Ishikawa (cell line): Measurements from ENCODE around the gene IRF6.

Experiments
- CREB1 ChIP-seq: IDR thresholded peaks from 2 replicates; pipeline ENCODE4 v1.6.1; 2012; ENCODE audit warnings: low read depth
- EGR1 ChIP-seq: IDR thresholded peaks from 2 replicates; pipeline ENCODE4 v1.6.1; 2012
- EP300 ChIP-seq: IDR thresholded peaks from 2 replicates; pipeline ENCODE4 v1.6.1; 2012; ENCODE audit warnings: borderline replicate concordance
- NFIC ChIP-seq: IDR thresholded peaks from 2 replicates; pipeline ENCODE4 v1.6.1; 2012
- TAF1 ChIP-seq: IDR thresholded peaks from 2 replicates; pipeline ENCODE4 v1.6.1; 2012; ENCODE audit warnings: low read depth, mild to moderate bottlenecking
- TCF12 ChIP-seq: IDR thresholded peaks from 2 replicates; pipeline ENCODE4 v1.6.1; 2012; ENCODE audit warnings: low read depth
- TEAD4 ChIP-seq: IDR thresholded peaks from 2 replicates; pipeline ENCODE4 v1.6.1; 2012
- YY1 ChIP-seq: IDR thresholded peaks from 2 replicates; pipeline ENCODE4 v1.6.1; 2012; ENCODE audit warnings: low read depth
- TF ChIP-seq, protein P1 (sequence below): IDR thresholded peaks from 2 replicates; pipeline ENCODE4 v1.6.1; 2012
- TF ChIP-seq, protein P2 (sequence below): IDR thresholded peaks from 2 replicates; pipeline ENCODE4 v1.6.1; 2012; ENCODE audit warnings: low read depth, mild to moderate bottlenecking

DNA sequence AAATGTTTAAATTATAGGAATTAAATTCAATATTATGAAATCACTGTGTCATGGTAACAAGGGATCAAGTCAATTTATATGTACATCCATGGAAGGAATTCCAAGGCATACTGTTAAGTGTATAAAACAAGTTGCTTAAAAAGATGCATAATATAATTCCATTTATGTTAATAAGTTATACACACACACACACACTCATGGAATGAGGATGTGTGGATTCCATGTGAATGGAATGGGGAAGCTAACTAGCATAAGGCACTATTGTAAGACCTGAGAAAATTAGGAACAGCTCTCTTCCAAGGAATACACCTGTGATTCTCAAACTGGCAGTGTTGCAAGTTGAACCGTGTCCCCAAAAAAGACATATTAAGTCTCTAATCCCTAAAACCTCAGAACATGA lies 67.7 kb downstream of the IRF6 start:
- TF ChIP-seq EP300 (no peak), NFIC (no peak), EGR1 (no peak), YY1 (no peak), TEAD4 (no peak), TAF1 (no peak), TCF12 (no peak), CREB1 (no peak)
- TF ChIP-seq, protein P1, sequence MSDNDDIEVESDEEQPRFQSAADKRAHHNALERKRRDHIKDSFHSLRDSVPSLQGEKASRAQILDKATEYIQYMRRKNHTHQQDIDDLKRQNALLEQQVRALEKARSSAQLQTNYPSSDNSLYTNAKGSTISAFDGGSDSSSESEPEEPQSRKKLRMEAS: no peak
- TF ChIP-seq, protein P2, sequence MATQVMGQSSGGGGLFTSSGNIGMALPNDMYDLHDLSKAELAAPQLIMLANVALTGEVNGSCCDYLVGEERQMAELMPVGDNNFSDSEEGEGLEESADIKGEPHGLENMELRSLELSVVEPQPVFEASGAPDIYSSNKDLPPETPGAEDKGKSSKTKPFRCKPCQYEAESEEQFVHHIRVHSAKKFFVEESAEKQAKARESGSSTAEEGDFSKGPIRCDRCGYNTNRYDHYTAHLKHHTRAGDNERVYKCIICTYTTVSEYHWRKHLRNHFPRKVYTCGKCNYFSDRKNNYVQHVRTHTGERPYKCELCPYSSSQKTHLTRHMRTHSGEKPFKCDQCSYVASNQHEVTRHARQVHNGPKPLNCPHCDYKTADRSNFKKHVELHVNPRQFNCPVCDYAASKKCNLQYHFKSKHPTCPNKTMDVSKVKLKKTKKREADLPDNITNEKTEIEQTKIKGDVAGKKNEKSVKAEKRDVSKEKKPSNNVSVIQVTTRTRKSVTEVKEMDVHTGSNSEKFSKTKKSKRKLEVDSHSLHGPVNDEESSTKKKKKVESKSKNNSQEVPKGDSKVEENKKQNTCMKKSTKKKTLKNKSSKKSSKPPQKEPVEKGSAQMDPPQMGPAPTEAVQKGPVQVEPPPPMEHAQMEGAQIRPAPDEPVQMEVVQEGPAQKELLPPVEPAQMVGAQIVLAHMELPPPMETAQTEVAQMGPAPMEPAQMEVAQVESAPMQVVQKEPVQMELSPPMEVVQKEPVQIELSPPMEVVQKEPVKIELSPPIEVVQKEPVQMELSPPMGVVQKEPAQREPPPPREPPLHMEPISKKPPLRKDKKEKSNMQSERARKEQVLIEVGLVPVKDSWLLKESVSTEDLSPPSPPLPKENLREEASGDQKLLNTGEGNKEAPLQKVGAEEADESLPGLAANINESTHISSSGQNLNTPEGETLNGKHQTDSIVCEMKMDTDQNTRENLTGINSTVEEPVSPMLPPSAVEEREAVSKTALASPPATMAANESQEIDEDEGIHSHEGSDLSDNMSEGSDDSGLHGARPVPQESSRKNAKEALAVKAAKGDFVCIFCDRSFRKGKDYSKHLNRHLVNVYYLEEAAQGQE: no peak
